Activated B cell treated with CpG ODN at 0.5 μM for 24 hours (primary cell): ENCODE data around the gene SLC48A1. TPM values are rescaled to one million over a fixed set of nuclear protein-coding genes. Genes with fewer than 3 reads are reported as not detected.
A peak's percentile ranks its signal among the peaks of the same experiment; 100 is the strongest.

Source experiments
- ATAC-seq: fragments of 200-7000 bp; cut with Tn5 transposase; one replicate; pipeline ENCODE4 v1.10.0; 2021; ENCODE audit warnings: low read depth, mild to moderate bottlenecking, moderate library complexity
- CTCF ChIA-PET: fragments of 350-600 bp; sonication (Branson Sonifier 250); formaldehyde crosslinking; loops from one replicate; lab custom pipeline; 2021; ENCODE audit warnings: antibody characterized with exemption; lab: Charles Lee
- POLR2A ChIA-PET: fragments of 350-600 bp; sonication (Branson Sonifier 250); formaldehyde crosslinking; loops from one replicate; lab custom pipeline; 2021; ENCODE audit warnings: antibody characterized with exemption; lab: Charles Lee
- DNase-seq: peaks from one replicate; pipeline ENCODE4 v3.0.0; 2022
- H3K27ac Mint-ChIP-seq: one replicate; pipeline ENCODE4 v1.8.0; 2020; ENCODE audit warnings: mixed read lengths
- H3K27me3 Mint-ChIP-seq: one replicate; pipeline ENCODE4 v1.8.0; 2021; ENCODE audit warnings: mixed read lengths
- H3K36me3 Mint-ChIP-seq: one replicate; pipeline ENCODE4 v1.8.0; 2021; ENCODE audit warnings: low read depth, mixed read lengths
- H3K4me1 Mint-ChIP-seq: one replicate; pipeline ENCODE4 v1.8.0; 2021; ENCODE audit warnings: mixed read lengths
- H3K4me3 Mint-ChIP-seq: one replicate; pipeline ENCODE4 v1.8.0; 2020; ENCODE audit warnings: mild to moderate bottlenecking, mixed read lengths
- H3K9me3 Mint-ChIP-seq: one replicate; pipeline ENCODE4 v1.8.0; 2020; ENCODE audit warnings: mixed read lengths
- CTCF ChIP-seq: fragments of 200-600 bp; IDR thresholded peaks from one replicate; pipeline ENCODE4 v1.8.0; 2022; ENCODE audit warnings: antibody characterized with exemption, mild to moderate bottlenecking
- intact Hi-C: fragments of 100-400 bp; cut with micrococcal nuclease; formaldehyde crosslinking; loops from one replicate; pipeline ENCODE4 v1.15.1; 2024
- total RNA-seq: library from RNA; stranded (reverse); gene quantifications from 2 replicates; pipeline ENCODE4 v1.2.3, GENCODE V29; 2022

SLC48A1 gene
- total RNA-seq, 1 donor from 2014 or later, result 12.8 TPM

GRCh38 chr12:47753021-47754001 is 19.7 kb upstream of the SLC48A1 start:
- CTCF ChIA-PET, result interaction anchor here (1.0 to 10.8 kb wide), 4 partner anchors 11 to 19 kb away, joined by 3 to 298 read pairs (median 6); partner anchors contain the start of gene SLC48A1
- no peak for TF ChIP-seq CTCF
- Mint-ChIP-seq H3K4me3 (no peak overlapping the region), H3K9me3 (no peaks in the 10 kb centered on the region), H3K4me1 (peaks cover 67% of the 10 kb centered on the region), H3K27ac (peak overlapping the region; percentile 71), H3K36me3 (no peaks in the 10 kb centered on the region), H3K27me3 (no peaks in the 10 kb centered on the region)
- POLR2A ChIA-PET, result no interaction called here
- intact Hi-C loops, result no loop called here
- ATAC-seq, result peak; percentile 41
- no peak for DNase-seq

- ATAC-seq (no peak), DNase-seq (no peak)
- Mint-ChIP-seq H3K9me3 (no peaks in the 10 kb centered on the region), H3K4me3 (no peak overlapping the region), H3K27me3 (no peaks in the 10 kb centered on the region), H3K36me3 (no peaks in the 10 kb centered on the region), H3K27ac (no peak overlapping the region), H3K4me1 (peaks cover 65% of the 10 kb centered on the region)
- ChIA-PET CTCF (interaction anchor here (1.0 to 10.8 kb wide), 4 partner anchors 12 to 39 kb away, joined by 3 to 298 read pairs (median 7); partner anchors contain the start of gene SLC48A1), POLR2A (interaction anchor here (5.9 kb wide), 1 partner anchor 12 kb away, joined by 84 read pairs; no protein-coding TSS in a partner anchor)
- TF ChIP-seq CTCF, result no peak
- intact Hi-C loops, result no loop called here
Observed at GRCh38 chr12:47754126-47754525, 18.9 kb upstream of the SLC48A1 start.

GRCh38 chr12:47754881-47755280 is 18.2 kb upstream of the SLC48A1 start:
- no peak for DNase-seq
- intact Hi-C loops, result loop anchor here (1.0 to 5.0 kb wide), 3 partner anchors 8 to 358 kb away; no protein-coding TSS in a partner anchor
- no peak for ATAC-seq
- Mint-ChIP-seq H3K4me3 (peak overlapping the region; percentile 46), H3K9me3 (no peaks in the 10 kb centered on the region), H3K27me3 (no peaks in the 10 kb centered on the region), H3K36me3 (no peaks in the 10 kb centered on the region), H3K4me1 (peaks cover 68% of the 10 kb centered on the region), H3K27ac (peak overlapping the region; percentile 61)
- ChIA-PET CTCF (interaction anchor here (1.1 to 10.8 kb wide), 7 partner anchors 12 to 83 kb away, joined by 4 to 298 read pairs (median 7); partner anchors contain the start of gene SLC48A1), POLR2A (interaction anchor here (1.0 to 5.9 kb wide), 9 partner anchors 8 to 64 kb away, joined by 3 to 84 read pairs (median 6); partner anchors contain the start of genes RPAP3 and SLC48A1)
- no peak for TF ChIP-seq CTCF

- POLR2A ChIA-PET, result interaction anchor here (0.5 to 5.9 kb wide), 13 partner anchors 9 to 109 kb away, joined by 3 to 84 read pairs (median 6); partner anchors contain the start of genes RPAP3 and SLC48A1
- H3K4me3 Mint-ChIP-seq, result peak overlapping the region; percentile 46
- H3K4me1 Mint-ChIP-seq, result peaks cover 67% of the 10 kb centered on the region
- H3K9me3 Mint-ChIP-seq, result no peaks in the 10 kb centered on the region
- ATAC-seq (peak; percentile 51), DNase-seq (no peak)
- H3K36me3 Mint-ChIP-seq, result no peaks in the 10 kb centered on the region
- no peak for TF ChIP-seq CTCF
- intact Hi-C loops, result loop anchor here (1.0 to 5.0 kb wide), 3 partner anchors 9 to 359 kb away; no protein-coding TSS in a partner anchor
- CTCF ChIA-PET, result interaction anchor here (1.0 to 10.8 kb wide), 9 partner anchors 11 to 82 kb away, joined by 3 to 298 read pairs (median 7); partner anchors contain the start of gene SLC48A1
- no peaks in the 10 kb centered on the region for H3K27me3 Mint-ChIP-seq
- peak overlapping the region; percentile 61 for H3K27ac Mint-ChIP-seq
Observed at GRCh38 chr12:47755655-47756562, 17.1 kb upstream of the SLC48A1 start.
